CD4-positive, alpha-beta T cell treated with Interleukin-15 for 1 hour (primary cell): ENCODE data around the gene GAMT.

Experiments
- DNase-seq: peaks from one replicate; pipeline ENCODE4 v3.0.0-alpha.2; 2020

GAMT gene

GRCh38 chr19:1362387-1363257 is 38.7 kb downstream of the GAMT start:
- DNase-seq, result no peak

GRCh38 chr19:1361601-1362386 is 39.5 kb downstream of the GAMT start:
- no peak for DNase-seq

GRCh38 chr19:1360818-1361461 is 40.4 kb downstream of the GAMT start:
- DNase-seq, result no peak

GRCh38 chr19:1360126-1360817 is 41.1 kb downstream of the GAMT start:
- DNase-seq, result no peak

GRCh38 chr19:1357531-1358109 is 43.7 kb downstream of the GAMT start:
- no peak for DNase-seq

GRCh38 chr19:1356508-1356865 is 44.9 kb downstream of the GAMT start:
- no peak for DNase-seq

- DNase-seq, result no peak
Measured at GRCh38 chr19:1355568-1356507, 45.5 kb downstream of the GAMT start.

- DNase-seq, result no peak
Measured at GRCh38 chr19:1354970-1355567, 46.3 kb downstream of the GAMT start.

- no peak for DNase-seq
Measured at GRCh38 chr19:1353144-1353543, 48.2 kb downstream of the GAMT start.

GRCh38 chr19:1351381-1351851 is 49.9 kb downstream of the GAMT start:
- DNase-seq, result no peak

GRCh38 chr19:1350867-1351266 is 50.5 kb downstream of the GAMT start:
- no peak for DNase-seq

GRCh38 chr19:1349211-1349610 is 52.1 kb downstream of the GAMT start:
- DNase-seq, result no peak
